ENCODE results near the gene MPPE1.

DNA sequence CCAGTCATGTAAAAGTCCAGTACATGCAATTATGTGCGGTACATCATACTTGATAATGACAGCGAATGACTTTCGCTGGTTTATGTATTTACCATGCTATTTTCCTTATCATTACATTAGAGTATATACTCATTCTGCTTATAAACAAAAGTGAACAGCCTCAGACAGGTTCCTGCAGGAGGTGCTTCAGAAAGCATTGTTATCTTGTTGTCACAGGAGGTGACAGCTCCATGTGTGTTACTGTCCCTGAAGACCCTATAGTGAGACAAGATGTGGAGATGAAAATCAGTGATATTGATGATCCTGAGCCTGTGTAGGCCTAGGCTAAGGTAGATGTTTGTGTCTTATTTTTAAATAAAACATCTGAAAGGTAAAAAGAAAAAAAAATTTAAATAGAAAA is 15.3 kb upstream of the MPPE1 start:
- TF ChIP-seq, protein P1, sequence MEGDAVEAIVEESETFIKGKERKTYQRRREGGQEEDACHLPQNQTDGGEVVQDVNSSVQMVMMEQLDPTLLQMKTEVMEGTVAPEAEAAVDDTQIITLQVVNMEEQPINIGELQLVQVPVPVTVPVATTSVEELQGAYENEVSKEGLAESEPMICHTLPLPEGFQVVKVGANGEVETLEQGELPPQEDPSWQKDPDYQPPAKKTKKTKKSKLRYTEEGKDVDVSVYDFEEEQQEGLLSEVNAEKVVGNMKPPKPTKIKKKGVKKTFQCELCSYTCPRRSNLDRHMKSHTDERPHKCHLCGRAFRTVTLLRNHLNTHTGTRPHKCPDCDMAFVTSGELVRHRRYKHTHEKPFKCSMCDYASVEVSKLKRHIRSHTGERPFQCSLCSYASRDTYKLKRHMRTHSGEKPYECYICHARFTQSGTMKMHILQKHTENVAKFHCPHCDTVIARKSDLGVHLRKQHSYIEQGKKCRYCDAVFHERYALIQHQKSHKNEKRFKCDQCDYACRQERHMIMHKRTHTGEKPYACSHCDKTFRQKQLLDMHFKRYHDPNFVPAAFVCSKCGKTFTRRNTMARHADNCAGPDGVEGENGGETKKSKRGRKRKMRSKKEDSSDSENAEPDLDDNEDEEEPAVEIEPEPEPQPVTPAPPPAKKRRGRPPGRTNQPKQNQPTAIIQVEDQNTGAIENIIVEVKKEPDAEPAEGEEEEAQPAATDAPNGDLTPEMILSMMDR (IDR thresholded peaks at IDR 0.05; ENCODE audit: insufficient read depth, low read depth, low read length), result no peak
- no peak for TF ChIP-seq EZH2 (IDR thresholded peaks at IDR 0.05; ENCODE audit: insufficient read depth, low read length)

Measured in astrocyte (in vitro differentiated cells and primary cell).